Parathyroid adenoma (tissue), 2 donors: ENCODE data around the gene TAF1B.

Experiments
- H2AFZ ChIP-seq: fragments of 300-600 bp; sonication (generic); one replicate; pipeline ENCODE4 v1.7.0; 2017; ENCODE audit warnings: antibody characterized with exemption, mild to moderate bottlenecking
- H3K27ac ChIP-seq: fragments of 300-600 bp; sonication (generic); one replicate; pipeline ENCODE4 v1.7.0; 2017
- H3K27me3 ChIP-seq: fragments of 300-600 bp; sonication (generic); one replicate; pipeline ENCODE4 v1.7.0; 2017; ENCODE audit warnings: low read length; ENCODE audit not compliant: control insufficient read depth, insufficient read depth
- H3K36me3 ChIP-seq: fragments of 300-600 bp; sonication (generic); one replicate; pipeline ENCODE4 v1.7.0; 2017; ENCODE audit warnings: low read length; ENCODE audit not compliant: control insufficient read depth, insufficient read depth
- H3K4me1 ChIP-seq: fragments of 300-600 bp; sonication (generic); one replicate; pipeline ENCODE4 v1.7.0; 2017; ENCODE audit warnings: control low read depth
- H3K4me2 ChIP-seq: fragments of 300-600 bp; sonication (generic); one replicate; pipeline ENCODE4 v1.7.0; 2017; ENCODE audit warnings: low read length
- H3K4me3 ChIP-seq: fragments of 300-600 bp; sonication (generic); one replicate; pipeline ENCODE4 v1.7.0; 2017; ENCODE audit warnings: low read depth, low read length
- H3K79me2 ChIP-seq: fragments of 300-600 bp; sonication (generic); one replicate; pipeline ENCODE4 v1.7.0; 2017; ENCODE audit warnings: control low read depth
- H3K9ac ChIP-seq: fragments of 300-600 bp; sonication (generic); one replicate; pipeline ENCODE4 v1.7.0; 2017; ENCODE audit warnings: mild to moderate bottlenecking
- H3K9me3 ChIP-seq: fragments of 300-600 bp; sonication (generic); one replicate; pipeline ENCODE4 v1.7.0; 2017; ENCODE audit warnings: low read length; ENCODE audit not compliant: control insufficient read depth
- CTCF ChIP-seq: fragments of 300-600 bp; sonication (generic); IDR thresholded peaks from one replicate; pipeline ENCODE4 v1.7.0; 2017; ENCODE audit warnings: antibody characterized with exemption, mild to moderate bottlenecking
- donor health status: primary hyperparathyroidism.

The TAF1B gene

DNA sequence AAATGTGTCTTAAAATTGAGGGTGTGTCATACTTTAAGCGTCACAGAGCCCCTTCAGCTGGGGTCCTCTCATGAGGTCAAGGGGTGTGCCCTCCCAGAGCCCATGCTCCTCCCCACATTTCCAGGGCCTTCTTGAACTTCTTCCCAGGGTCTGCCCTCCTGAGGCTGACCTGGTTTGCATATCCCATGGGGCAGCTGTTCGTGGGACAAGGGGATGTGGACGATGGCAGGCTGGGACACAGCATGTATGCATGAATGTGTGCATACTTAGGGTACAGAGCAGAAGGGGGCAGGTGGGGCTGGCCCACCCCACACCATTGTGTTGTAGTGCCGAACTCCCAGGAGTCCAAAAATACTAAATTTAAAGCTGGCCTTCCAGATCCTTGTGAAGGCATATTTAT is 46.2 kb upstream of the TAF1B start:
- Histone ChIP-seq H3K4me3 (no peak overlapping the region), H3K36me3 (no peaks in the 10 kb centered on the region), H3K4me2 (no peak overlapping the region), H2AFZ (no peak overlapping the region), H3K9me3 (no peaks in the 10 kb centered on the region), H3K4me1 (no peaks in the 10 kb centered on the region), H3K27ac (no peak overlapping the region), H3K9ac (no peak overlapping the region), H3K27me3 (no peaks in the 10 kb centered on the region), H3K79me2 (no peaks in the 10 kb centered on the region)
- TF ChIP-seq CTCF: no peak

GRCh38 chr2:9797681-9798556 is 45.4 kb upstream of the TAF1B start:
- Histone ChIP-seq H3K36me3 (no peaks in the 10 kb centered on the region), H3K79me2 (no peaks in the 10 kb centered on the region), H2AFZ (no peak overlapping the region), H3K27me3 (no peaks in the 10 kb centered on the region), H3K9me3 (no peaks in the 10 kb centered on the region), H3K4me1 (no peaks in the 10 kb centered on the region), H3K9ac (no peak overlapping the region), H3K27ac (no peak overlapping the region), H3K4me3 (no peak overlapping the region), H3K4me2 (no peak overlapping the region)
- TF ChIP-seq CTCF: no peak

DNA sequence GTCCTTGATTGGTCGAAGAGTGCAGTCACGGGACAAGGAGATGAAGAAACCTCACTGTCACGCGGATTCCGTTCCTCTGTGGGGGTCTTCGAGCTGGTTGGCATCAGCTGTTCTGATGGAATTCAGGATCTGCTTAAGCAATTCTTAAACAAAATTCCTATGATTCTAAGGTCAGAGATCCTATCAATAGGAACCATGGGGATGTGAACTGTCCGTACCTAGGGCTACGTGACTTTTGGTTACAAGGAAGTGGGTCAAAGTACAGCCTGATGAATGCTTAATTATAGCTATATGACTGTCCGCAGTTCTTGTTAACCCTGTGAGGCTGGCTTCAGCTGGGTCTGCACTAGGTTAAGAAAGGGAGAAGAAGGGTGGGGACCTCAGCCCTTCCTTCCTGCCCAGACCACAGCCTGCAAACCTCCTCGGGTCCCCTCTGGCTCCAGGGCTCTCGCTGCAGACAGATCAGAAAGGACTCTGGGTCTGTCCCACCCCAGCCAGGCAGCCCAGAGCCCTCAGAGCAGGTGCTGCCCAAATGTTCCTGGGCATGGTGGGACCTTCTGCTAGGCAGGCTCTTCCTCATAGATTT is 44.2 kb upstream of the TAF1B start:
- Histone ChIP-seq H3K27me3 (no peaks in the 10 kb centered on the region), H3K9me3 (no peaks in the 10 kb centered on the region), H3K4me2 (no peak overlapping the region), H3K4me1 (no peaks in the 10 kb centered on the region), H3K27ac (no peak overlapping the region), H3K9ac (no peak overlapping the region), H3K36me3 (no peaks in the 10 kb centered on the region), H3K79me2 (no peaks in the 10 kb centered on the region), H2AFZ (no peak overlapping the region), H3K4me3 (no peak overlapping the region)
- TF ChIP-seq CTCF: no peak

DNA sequence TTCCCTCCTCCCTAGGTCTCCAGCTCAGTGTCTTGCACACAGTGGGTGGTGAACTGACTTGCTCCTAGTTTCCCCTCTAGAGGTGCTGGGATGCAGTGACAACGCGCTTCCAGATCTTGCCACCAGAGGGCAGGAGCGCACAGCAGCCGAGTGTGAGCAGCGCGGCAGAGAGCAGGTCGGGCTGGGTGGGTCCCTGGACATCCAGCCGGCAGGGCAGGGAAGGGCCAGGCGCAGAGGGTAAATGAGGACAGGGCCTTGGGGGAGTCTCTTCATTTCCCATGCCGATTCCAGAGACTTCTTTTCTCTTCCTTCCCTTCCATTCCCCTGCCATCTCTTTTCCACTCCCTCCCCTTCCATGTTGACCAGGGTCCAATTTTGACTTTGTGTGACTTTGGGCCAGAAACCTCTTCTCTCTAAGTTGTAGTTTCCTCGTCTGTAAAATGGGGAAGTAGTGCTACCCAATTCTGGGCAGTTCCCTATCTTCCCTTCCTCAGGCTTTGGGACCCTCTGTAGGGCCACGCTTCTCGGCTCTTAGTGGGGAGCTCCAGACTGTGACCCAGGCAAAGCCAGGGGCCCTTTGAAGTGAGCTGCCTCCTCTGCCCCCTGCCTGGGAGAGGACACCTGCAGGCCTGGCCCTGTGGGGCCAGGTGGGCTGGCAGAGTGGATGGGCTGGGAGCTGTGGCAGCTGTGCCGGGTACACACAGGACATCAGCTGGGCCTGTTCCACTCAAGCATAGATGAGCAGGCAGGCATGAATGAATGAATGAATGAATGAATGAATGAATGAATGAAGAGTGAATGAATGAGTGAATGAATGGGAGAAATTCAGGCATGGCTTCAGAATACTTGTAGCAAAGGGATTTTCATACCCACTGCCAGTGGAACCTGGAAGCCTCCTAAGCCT is 43.3 kb upstream of the TAF1B start:
- H3K9me3 ChIP-seq: no peaks in the 10 kb centered on the region
- H2AFZ ChIP-seq: peak overlapping the region; percentile 18
- no peaks in the 10 kb centered on the region for H3K4me1 ChIP-seq
- no peak overlapping the region for H3K9ac ChIP-seq
- no peaks in the 10 kb centered on the region for H3K27me3 ChIP-seq
- H3K4me3 ChIP-seq: no peak overlapping the region
- no peak overlapping the region for H3K4me2 ChIP-seq
- H3K36me3 ChIP-seq: no peaks in the 10 kb centered on the region
- H3K27ac ChIP-seq: no peak overlapping the region
- TF ChIP-seq CTCF: peak; percentile 99
- no peaks in the 10 kb centered on the region for H3K79me2 ChIP-seq
